Measurements from ENCODE around the gene MGAT1.

- TF ChIP-seq YY1 (IDR thresholded peaks at IDR 0.05; ENCODE audit: insufficient read depth, insufficient read length) (no peak), ZNF274 (IDR thresholded peaks at IDR 0.05; ENCODE audit: low read depth, low read length) (no peak)
These were observed 3.9 kb upstream of the MGAT1 start for GRCh38 chr5:180806351-180807011.

All from NT2/D1 (cell line).